ENCODE measurements around the gene POLQ.

- TF ChIP-seq CTCF (IDR thresholded peaks at IDR 0.05 in 2 of 3, conservative IDR thresholded peaks at IDR 0.05 in 1 of 3; ENCODE audit: borderline replicate concordance in 1 of 3, insufficient read depth in 1 of 3, low read depth in 2 of 3, low read length in 2 of 3) (no peak), EZH2 (IDR thresholded peaks at IDR 0.05) (no peak), POLR2A (IDR thresholded peaks at IDR 0.05; ENCODE audit: borderline replicate concordance, extremely low read depth, insufficient read depth, insufficient read length) (no peak), YY1 (IDR thresholded peaks at IDR 0.05; ENCODE audit: extremely low read depth, insufficient replicate concordance, low read depth, low read length) (no peak), ZBTB33 (IDR thresholded peaks at IDR 0.05; ENCODE audit: extremely low read depth, insufficient replicate concordance, low read length) (no peak), TCF7L2 (IDR thresholded peaks at IDR 0.05; ENCODE audit: borderline replicate concordance, extremely low read depth, insufficient read depth, insufficient read length) (no peak), POLR2AphosphoS5 (IDR thresholded peaks at IDR 0.05; ENCODE audit: low read depth, low read length) (no peak)
These were observed 78.7 kb downstream of the POLQ start for GRCh38 chr3:121467085-121467484.
